ENCODE results near the gene CEP41. TPM values are rescaled to one million over a fixed set of nuclear protein-coding genes. Genes with fewer than 3 reads are reported as not detected.

The CEP41 gene
- polyA plus RNA-seq, 2 donors, result 2.3 to 2.5 TPM

- no peak overlapping the region for H3K4me3 ChIP-seq (ENCODE audit: low read depth in 1 of 2, low read length in 2 of 2)
- no peaks in the 10 kb centered on the region for H3K36me3 ChIP-seq (ENCODE audit: control insufficient read depth in 2 of 2, insufficient read depth in 2 of 2, low read length in 1 of 2)
- H3K9me3 ChIP-seq (ENCODE audit: control insufficient read depth in 2 of 2, insufficient read depth in 1 of 2, low read depth in 1 of 2, low read length in 1 of 2), result no peaks in the 10 kb centered on the region
- peak overlapping the region in 1 of 2 donors; percentile 24 for H3K27ac ChIP-seq (ENCODE audit: low read depth in 2 of 2, low read length in 1 of 2)
- H3K4me1 ChIP-seq (ENCODE audit: control insufficient read depth in 2 of 2, insufficient read depth in 2 of 2, low read length in 1 of 2), result peaks cover 10 to 25% of the 10 kb centered on the region in 2 donors
- 35 to 44% methylated on average over 10 of the region's 10 CpGs for whole genome bisulfite sequencing, 2 donors
- H3K27me3 ChIP-seq (ENCODE audit: control insufficient read depth in 1 of 2, insufficient read depth in 2 of 2, low read length in 2 of 2), result no peaks in the 10 kb centered on the region
These were observed 71.6 kb downstream of the CEP41 start for GRCh38 chr7:130369110-130369711.

- H3K27ac ChIP-seq (ENCODE audit: low read depth in 2 of 2, low read length in 1 of 2), result no peak overlapping the region
These were observed 72.7 kb downstream of the CEP41 start for GRCh38 chr7:130367836-130368746.

GRCh38 chr7:130367088-130367755 is 73.6 kb downstream of the CEP41 start:
- Histone ChIP-seq H3K27me3 (ENCODE audit: control insufficient read depth in 1 of 2, insufficient read depth in 2 of 2, low read length in 2 of 2) (no peaks in the 10 kb centered on the region), H3K27ac (ENCODE audit: low read depth in 2 of 2, low read length in 1 of 2) (no peak overlapping the region), H3K4me1 (ENCODE audit: control insufficient read depth in 2 of 2, insufficient read depth in 2 of 2, low read length in 1 of 2) (peaks cover 8 to 16% of the 10 kb centered on the region in 2 donors), H3K9me3 (ENCODE audit: control insufficient read depth in 2 of 2, insufficient read depth in 1 of 2, low read depth in 1 of 2, low read length in 1 of 2) (no peaks in the 10 kb centered on the region), H3K4me3 (ENCODE audit: low read depth in 1 of 2, low read length in 2 of 2) (no peak overlapping the region), H3K36me3 (ENCODE audit: control insufficient read depth in 2 of 2, insufficient read depth in 2 of 2, low read length in 1 of 2) (no peaks in the 10 kb centered on the region)
- WGBS, 2 donors, result 87 to 93% methylated on average over 13 of the region's 13 CpGs

More at GRCh38 chr7:130367836-130368746, 72.7 kb downstream of the CEP41 start:
- no peak overlapping the region for H3K4me3 ChIP-seq (ENCODE audit: low read depth in 1 of 2, low read length in 2 of 2)
- H3K27me3 ChIP-seq (ENCODE audit: control insufficient read depth in 1 of 2, insufficient read depth in 2 of 2, low read length in 2 of 2), result no peaks in the 10 kb centered on the region
- H3K36me3 ChIP-seq (ENCODE audit: control insufficient read depth in 2 of 2, insufficient read depth in 2 of 2, low read length in 1 of 2), result no peaks in the 10 kb centered on the region
- WGBS, 2 donors, result 85 to 91% methylated on average over 19 of the region's 19 CpGs
- no peaks in the 10 kb centered on the region for H3K9me3 ChIP-seq (ENCODE audit: control insufficient read depth in 2 of 2, insufficient read depth in 1 of 2, low read depth in 1 of 2, low read length in 1 of 2)
- peaks cover 10 to 16% of the 10 kb centered on the region in 2 donors for H3K4me1 ChIP-seq (ENCODE audit: control insufficient read depth in 2 of 2, insufficient read depth in 2 of 2, low read length in 1 of 2)

- H3K4me3 ChIP-seq (ENCODE audit: low read depth in 1 of 2, low read length in 2 of 2), result no peak overlapping the region
- peaks cover 8 to 16% of the 10 kb centered on the region in 2 donors for H3K4me1 ChIP-seq (ENCODE audit: control insufficient read depth in 2 of 2, insufficient read depth in 2 of 2, low read length in 1 of 2)
- no peak overlapping the region for H3K27ac ChIP-seq (ENCODE audit: low read depth in 2 of 2, low read length in 1 of 2)
- H3K27me3 ChIP-seq (ENCODE audit: control insufficient read depth in 1 of 2, insufficient read depth in 2 of 2, low read length in 2 of 2), result no peaks in the 10 kb centered on the region
- no peaks in the 10 kb centered on the region for H3K36me3 ChIP-seq (ENCODE audit: control insufficient read depth in 2 of 2, insufficient read depth in 2 of 2, low read length in 1 of 2)
- H3K9me3 ChIP-seq (ENCODE audit: control insufficient read depth in 2 of 2, insufficient read depth in 1 of 2, low read depth in 1 of 2, low read length in 1 of 2), result no peaks in the 10 kb centered on the region
- WGBS, 2 donors, result 89 to 92% methylated on average over 6 of the region's 6 CpGs
These were observed 74.3 kb downstream of the CEP41 start for GRCh38 chr7:130366564-130366963.

- WGBS, 2 donors, result 62 to 83% methylated on average over 15 of the region's 15 CpGs
- Histone ChIP-seq H3K27me3 (ENCODE audit: control insufficient read depth in 1 of 2, insufficient read depth in 2 of 2, low read length in 2 of 2) (no peaks in the 10 kb centered on the region), H3K36me3 (ENCODE audit: control insufficient read depth in 2 of 2, insufficient read depth in 2 of 2, low read length in 1 of 2) (no peaks in the 10 kb centered on the region), H3K4me3 (ENCODE audit: low read depth in 1 of 2, low read length in 2 of 2) (no peak overlapping the region), H3K9me3 (ENCODE audit: control insufficient read depth in 2 of 2, insufficient read depth in 1 of 2, low read depth in 1 of 2, low read length in 1 of 2) (no peaks in the 10 kb centered on the region), H3K4me1 (ENCODE audit: control insufficient read depth in 2 of 2, insufficient read depth in 2 of 2, low read length in 1 of 2) (peaks cover 8 to 10% of the 10 kb centered on the region in 2 donors), H3K27ac (ENCODE audit: low read depth in 2 of 2, low read length in 1 of 2) (no peak overlapping the region)
These were observed 75.0 kb downstream of the CEP41 start for GRCh38 chr7:130365511-130366441.

GRCh38 chr7:130365088-130365487 is 75.7 kb downstream of the CEP41 start:
- Histone ChIP-seq H3K4me3 (ENCODE audit: low read depth in 1 of 2, low read length in 2 of 2) (no peak overlapping the region), H3K9me3 (ENCODE audit: control insufficient read depth in 2 of 2, insufficient read depth in 1 of 2, low read depth in 1 of 2, low read length in 1 of 2) (no peaks in the 10 kb centered on the region), H3K36me3 (ENCODE audit: control insufficient read depth in 2 of 2, insufficient read depth in 2 of 2, low read length in 1 of 2) (no peaks in the 10 kb centered on the region), H3K4me1 (ENCODE audit: control insufficient read depth in 2 of 2, insufficient read depth in 2 of 2, low read length in 1 of 2) (peaks cover 8 to 10% of the 10 kb centered on the region in 2 donors), H3K27ac (ENCODE audit: low read depth in 2 of 2, low read length in 1 of 2) (no peak overlapping the region), H3K27me3 (ENCODE audit: control insufficient read depth in 1 of 2, insufficient read depth in 2 of 2, low read length in 2 of 2) (no peaks in the 10 kb centered on the region)
- WGBS, 2 donors, result 85 to 87% methylated on average over 2 of the region's 2 CpGs

- WGBS, 2 donors, result 79 to 93% methylated on average over 4 of the region's 4 CpGs
- no peaks in the 10 kb centered on the region for H3K36me3 ChIP-seq (ENCODE audit: control insufficient read depth in 2 of 2, insufficient read depth in 2 of 2, low read length in 1 of 2)
- peaks cover 6% of the 10 kb centered on the region in 2 donors for H3K4me1 ChIP-seq (ENCODE audit: control insufficient read depth in 2 of 2, insufficient read depth in 2 of 2, low read length in 1 of 2)
- H3K27ac ChIP-seq (ENCODE audit: low read depth in 2 of 2, low read length in 1 of 2), result no peak overlapping the region
- no peaks in the 10 kb centered on the region for H3K27me3 ChIP-seq (ENCODE audit: control insufficient read depth in 1 of 2, insufficient read depth in 2 of 2, low read length in 2 of 2)
- H3K9me3 ChIP-seq (ENCODE audit: control insufficient read depth in 2 of 2, insufficient read depth in 1 of 2, low read depth in 1 of 2, low read length in 1 of 2), result no peaks in the 10 kb centered on the region
- no peak overlapping the region for H3K4me3 ChIP-seq (ENCODE audit: low read depth in 1 of 2, low read length in 2 of 2)
These were observed 76.4 kb downstream of the CEP41 start for GRCh38 chr7:130364451-130364850.

GRCh38 chr7:130363026-130363847 is 77.6 kb downstream of the CEP41 start:
- Histone ChIP-seq H3K4me1 (ENCODE audit: control insufficient read depth in 2 of 2, insufficient read depth in 2 of 2, low read length in 1 of 2) (peaks cover 0 to 2% of the 10 kb centered on the region in 2 donors), H3K27ac (ENCODE audit: low read depth in 2 of 2, low read length in 1 of 2) (peak overlapping the region; percentile 76 to 79), H3K9me3 (ENCODE audit: control insufficient read depth in 2 of 2, insufficient read depth in 1 of 2, low read depth in 1 of 2, low read length in 1 of 2) (peaks cover 3% of the 10 kb centered on the region in 2 donors), H3K36me3 (ENCODE audit: control insufficient read depth in 2 of 2, insufficient read depth in 2 of 2, low read length in 1 of 2) (no peaks in the 10 kb centered on the region), H3K4me3 (ENCODE audit: low read depth in 1 of 2, low read length in 2 of 2) (no peak overlapping the region), H3K27me3 (ENCODE audit: control insufficient read depth in 1 of 2, insufficient read depth in 2 of 2, low read length in 2 of 2) (no peaks in the 10 kb centered on the region)
- WGBS, 2 donors, result 46 to 69% methylated on average over 8 of the region's 8 CpGs

All from esophagus (tissue), 2 donors.